ENCODE data around the gene LDLR. TPM values are rescaled to one million over a fixed set of nuclear protein-coding genes. Genes with fewer than 3 reads are reported as not detected.

Gene LDLR
- total and polyA plus RNA-seq, 2 of the 4 experiments (the other 2 are of a cell fraction), result 45.2 to 53.8 TPM

DNA sequence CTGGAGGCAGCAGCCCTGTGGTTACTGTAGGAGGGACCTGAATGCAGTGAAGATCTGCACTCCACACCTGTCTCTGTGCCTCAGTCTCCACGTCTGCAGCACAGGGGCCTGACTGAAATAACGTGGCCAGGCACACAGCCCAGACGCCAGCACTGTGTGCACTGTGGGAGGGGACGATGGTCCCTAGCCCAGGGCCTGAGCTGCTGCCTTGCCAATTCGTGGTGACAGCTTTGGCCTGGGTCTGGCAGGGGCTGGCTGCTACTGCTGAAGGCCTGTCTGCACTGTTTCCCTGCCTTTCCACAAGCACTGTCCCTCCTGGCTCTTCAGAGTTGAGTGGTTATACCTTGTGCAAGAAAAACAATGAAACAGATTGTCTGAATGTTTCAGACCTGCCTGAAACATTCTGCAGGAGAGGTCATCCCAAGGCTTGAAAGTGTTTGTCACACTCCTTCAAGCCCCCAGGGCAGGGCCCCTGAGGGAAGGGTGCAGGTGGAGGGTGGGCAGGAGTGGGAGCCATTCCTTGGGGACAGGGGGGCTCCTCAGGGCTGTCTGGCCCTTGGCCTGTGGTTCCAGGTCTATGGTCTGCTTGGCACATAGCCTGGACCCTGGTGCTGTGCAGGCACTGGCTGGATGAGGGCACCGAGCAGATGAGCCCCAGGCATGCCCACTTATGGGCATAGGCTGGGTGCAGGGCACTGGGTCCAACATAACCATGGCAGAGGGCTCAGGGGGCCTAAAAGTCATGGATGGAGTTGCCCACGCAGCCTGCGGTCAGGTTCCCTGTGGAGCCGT, 38.7 kb upstream of the LDLR start:
- no peak overlapping the region for H3K4me3 ChIP-seq (ENCODE audit: insufficient read depth, low read depth, low read length)
- H4K5ac ChIP-seq (ENCODE audit: low read depth, low read length), result no peak overlapping the region
- intact Hi-C loops (cut with micrococcal nuclease) (no loop called here), in situ Hi-C loops (cut with MboI; ENCODE audit: low sequenced_read_pairs) (no loop called here), dilution Hi-C loops (cut with HindIII; ENCODE audit: low sequenced_read_pairs, unreplicated experiment) (no loop called here)
- no peaks in the 10 kb centered on the region for H3K9me1 ChIP-seq (ENCODE audit: insufficient read depth, low read length)
- no peak overlapping the region for H3K14ac ChIP-seq (replicated peaks; ENCODE audit: low read depth, low read length)
- no CpG with 5 or more reads among the region's 9 CpGs for WGBS, 2 experiments (ENCODE audit: extremely low coverage in 2 of 2, insufficient read length in 1 of 2)
- H2AFZ ChIP-seq (replicated peaks; ENCODE audit: low read length, poor library complexity), result no peak overlapping the region
- H4K8ac ChIP-seq (ENCODE audit: low read depth in 2 of 2, low read length in 2 of 2), result no peak overlapping the region
- H2BK5ac ChIP-seq (ENCODE audit: low read depth, low read length, poor library complexity, severe bottlenecking), result no peak overlapping the region
- BruUV-seq (replicated peaks), result no TSS peak
- peaks cover 25 to 74% of the 10 kb centered on the region in 2 experiments for H3K79me1 ChIP-seq (ENCODE audit: low read depth in 1 of 2, low read length in 2 of 2)
- H4K91ac ChIP-seq (ENCODE audit: insufficient read depth, low read depth, low read length), result no peak overlapping the region
- ATAC-seq (ENCODE audit: low read depth), result no peak; the same call in 1 of the 2 replicates
- H2BK15ac ChIP-seq (ENCODE audit: low read depth, low read length), result no peak overlapping the region
- no peak overlapping the region for H3K18ac ChIP-seq (ENCODE audit: low read depth, low read length)
- CTCF ChIA-PET, result interaction anchor here (0.6 to 0.7 kb wide), 2 partner anchors 14 to 109 kb away, joined by 3 read pairs; no protein-coding TSS in a partner anchor
- H3K23ac ChIP-seq (ENCODE audit: low read depth, low read length), result no peak overlapping the region
- H3K36me3 ChIP-seq (ENCODE audit: control insufficient read depth, insufficient read depth, low read length), result peaks cover 53% of the 10 kb centered on the region
- H4K20me1 ChIP-seq (ENCODE audit: insufficient read depth, low read length), result peaks cover 8% of the 10 kb centered on the region; the same call in 1 of the 2 replicates
- H3K4me1 ChIP-seq (ENCODE audit: control insufficient read depth, insufficient read depth, low read length), result no peaks in the 10 kb centered on the region
- no peaks in the 10 kb centered on the region for H3K9me3 ChIP-seq (ENCODE audit: control insufficient read depth, insufficient read depth, low read length)
- no peak overlapping the region for H3K9ac ChIP-seq (ENCODE audit: low read depth, low read length)
- no peak overlapping the region for H3K4me2 ChIP-seq (ENCODE audit: low read depth, low read length)
- DNase-seq, result no peak
- H2BK120ac ChIP-seq (ENCODE audit: low read depth, low read length), result no peak overlapping the region
- H3K27ac ChIP-seq (ENCODE audit: insufficient read depth, low read length), result no peak overlapping the region
- TF ChIP-seq USF2 (IDR thresholded peaks at IDR 0.05; ENCODE audit: low read depth, low read length), result no peak
- no peak for TF ChIP-seq NFE2L2 (IDR thresholded peaks at IDR 0.05; ENCODE audit: low read depth, low read length)
- no peak for TF ChIP-seq ELK1 (IDR thresholded peaks at IDR 0.05; ENCODE audit: borderline replicate concordance, low read depth, low read length)
- TF ChIP-seq CEBPB (IDR thresholded peaks at IDR 0.05; ENCODE audit: low read depth, low read length), result no peak
- TF ChIP-seq MAZ (IDR thresholded peaks at IDR 0.05; ENCODE audit: borderline replicate concordance, low read depth, low read length), result no peak
- no peak overlapping the region for H2AK5ac ChIP-seq (ENCODE audit: low read depth, low read length)
- H3K4ac ChIP-seq (ENCODE audit: low read depth, low read length), result no peak overlapping the region
- H2BK20ac ChIP-seq (ENCODE audit: low read depth, low read length), result no peak overlapping the region
- H2AK9ac ChIP-seq (replicated peaks; ENCODE audit: low read depth, low read length, poor library complexity), result no peak overlapping the region
- POLR2A ChIA-PET (ENCODE audit: unreplicated experiment), result no interaction called here
- H3K27me3 ChIP-seq (ENCODE audit: control insufficient read depth, insufficient read depth, low read length), result no peaks in the 10 kb centered on the region
- no peak overlapping the region for H3K56ac ChIP-seq (ENCODE audit: extremely low read depth, insufficient read depth, low read length)
